H9 (cell line): Measurements from ENCODE around the gene ZNF287. TPM values are rescaled to one million over a fixed set of nuclear protein-coding genes. Genes with fewer than 3 reads are reported as not detected.

Experiments
- DNase-seq: peaks from one replicate; pipeline ENCODE4 v3.0.0-alpha.2; 2017
- H2AFZ ChIP-seq: one replicate; pipeline ENCODE4 v1.6.1; 2013; ENCODE audit warnings: mild to moderate bottlenecking, low read length, control low read depth, moderate library complexity
- H2AK5ac ChIP-seq: 2 replicates; pipeline ENCODE4 v1.6.1; 2013; ENCODE audit warnings: low read length, control low read depth, mixed read lengths; ENCODE audit not compliant: insufficient read length
- H2BK120ac ChIP-seq: one replicate; pipeline ENCODE4 v1.6.1; 2013; ENCODE audit warnings: low read depth, mild to moderate bottlenecking, low read length, control low read depth, inconsistent platforms; ENCODE audit not compliant: poor library complexity, severe bottlenecking
- H2BK12ac ChIP-seq: 2 replicates; pipeline ENCODE4 v1.6.1; 2013; ENCODE audit warnings: low read length, control low read depth, mixed read lengths, low read depth; ENCODE audit not compliant: insufficient read length
- H2BK15ac ChIP-seq: 2 replicates; pipeline ENCODE4 v1.6.1; 2013; ENCODE audit warnings: low read depth, low read length, control low read depth
- H2BK20ac ChIP-seq: one replicate; pipeline ENCODE4 v1.6.1; 2013; ENCODE audit warnings: low read depth, mild to moderate bottlenecking, low read length, control low read depth, inconsistent platforms; ENCODE audit not compliant: poor library complexity, severe bottlenecking
- H2BK5ac ChIP-seq: 2 replicates; pipeline ENCODE4 v1.6.1; 2013; ENCODE audit warnings: low read length, control low read depth, mixed read lengths; ENCODE audit not compliant: insufficient read length
- H3K14ac ChIP-seq: 2 replicates; pipeline ENCODE4 v1.6.1; 2013; ENCODE audit warnings: low read length, control low read depth; ENCODE audit not compliant: insufficient read depth
- H3K18ac ChIP-seq: 2 replicates; pipeline ENCODE4 v1.6.1; 2013; ENCODE audit warnings: low read depth, mild to moderate bottlenecking, mixed read lengths, low read length, control low read depth; ENCODE audit not compliant: insufficient read length
- H3K23ac ChIP-seq: 2 replicates; pipeline ENCODE4 v1.6.1; 2013; ENCODE audit warnings: low read length, control low read depth, mixed read lengths, low read depth; ENCODE audit not compliant: insufficient read length
- H3K23me2 ChIP-seq: 2 replicates; pipeline ENCODE4 v1.6.1; 2013; ENCODE audit warnings: low read depth, mild to moderate bottlenecking, mixed read lengths, low read length, control low read depth; ENCODE audit not compliant: insufficient read length, poor library complexity, severe bottlenecking
- H3K27ac ChIP-seq: 2 replicates; pipeline ENCODE4 v1.5.1; 2013; ENCODE audit warnings: low read length, control low read depth, mixed read lengths, low read depth; ENCODE audit not compliant: insufficient read length
- H3K27me3 ChIP-seq: 2 replicates; pipeline ENCODE4 v1.6.1; 2013; ENCODE audit warnings: low read length, control low read depth, inconsistent platforms; ENCODE audit not compliant: insufficient read depth
- H3K4ac ChIP-seq: 2 replicates; pipeline ENCODE4 v1.6.1; 2013; ENCODE audit warnings: low read depth, mild to moderate bottlenecking, control low read depth, inconsistent platforms, low read length, moderate library complexity
- H3K4me1 ChIP-seq: 2 replicates; pipeline ENCODE4 v1.6.1; 2013; ENCODE audit warnings: low read length, control low read depth, inconsistent platforms; ENCODE audit not compliant: insufficient read depth
- H3K4me2 ChIP-seq: 2 replicates; pipeline ENCODE4 v1.6.1; 2013; ENCODE audit warnings: low read length, control low read depth, mixed read lengths; ENCODE audit not compliant: insufficient read length, insufficient read depth
- H3K56ac ChIP-seq: 2 replicates; pipeline ENCODE4 v1.6.1; 2013; ENCODE audit warnings: low read depth, mild to moderate bottlenecking, mixed read lengths, low read length, control low read depth; ENCODE audit not compliant: insufficient read length
- H3K79me1 ChIP-seq: 2 replicates; pipeline ENCODE4 v1.6.1; 2013; ENCODE audit warnings: low read depth, mild to moderate bottlenecking, moderate library complexity, low read length, control low read depth, inconsistent platforms; ENCODE audit not compliant: insufficient read depth, poor library complexity, severe bottlenecking
- H3K79me2 ChIP-seq: 2 replicates; pipeline ENCODE4 v1.6.1; 2013; ENCODE audit warnings: low read length, control low read depth, inconsistent platforms; ENCODE audit not compliant: insufficient read depth
- H3K9ac ChIP-seq: 2 replicates; pipeline ENCODE4 v1.6.1; 2013; ENCODE audit warnings: low read length, control low read depth, mixed read lengths; ENCODE audit not compliant: insufficient read length; ENCODE audit errors: extremely low read depth
- H3K9me3 ChIP-seq: one replicate; pipeline ENCODE4 v1.6.1; 2013; ENCODE audit warnings: low read depth, low read length, inconsistent platforms; ENCODE audit not compliant: control insufficient read depth
- H3T11ph ChIP-seq: one replicate; pipeline ENCODE4 v1.6.1; 2013; ENCODE audit warnings: mild to moderate bottlenecking, low read length, control low read depth, inconsistent platforms
- H4K20me1 ChIP-seq: one replicate; pipeline ENCODE4 v1.6.1; 2013; ENCODE audit not compliant: control insufficient read depth, insufficient read length, insufficient read depth
- H4K5ac ChIP-seq: 2 replicates; pipeline ENCODE4 v1.6.1; 2013; ENCODE audit warnings: low read depth, mild to moderate bottlenecking, mixed read lengths, low read length, control low read depth; ENCODE audit not compliant: insufficient read length
- H4K8ac ChIP-seq: replicated peaks from 2 replicates; pipeline ENCODE4 v1.6.1; 2013; ENCODE audit warnings: low read length, control low read depth, mixed read lengths, low read depth; ENCODE audit not compliant: insufficient read length
- H4K91ac ChIP-seq: 2 replicates; pipeline ENCODE4 v1.6.1; 2013; ENCODE audit warnings: low read depth, mild to moderate bottlenecking, moderate library complexity, mixed read lengths, low read length, control low read depth; ENCODE audit not compliant: insufficient read length
- H3K27ac Mint-ChIP-seq, 3 experiments: 2 replicates in 2 of 3; 3 replicates in 1 of 3; pipeline ENCODE4 v1.8.0; 2020 to 2021; ENCODE audit warnings: mixed read lengths in 3 of 3, mild to moderate bottlenecking in 1 of 3, moderate library complexity in 1 of 3
- H3K27me3 Mint-ChIP-seq: 2 replicates; pipeline ENCODE4 v1.8.0; 2021; ENCODE audit warnings: low read depth, mild to moderate bottlenecking, moderate library complexity, mixed read lengths
- H3K36me3 Mint-ChIP-seq, 3 experiments: 2 replicates in 2 of 3; 3 replicates in 1 of 3; pipeline ENCODE4 v1.8.0; 2020 to 2021; ENCODE audit warnings: low read depth in 3 of 3, mixed read lengths in 3 of 3; ENCODE audit not compliant: insufficient read depth in 1 of 3
- H3K4me1 Mint-ChIP-seq, 2 experiments: 2 replicates each; pipeline ENCODE4 v1.8.0; 2020; ENCODE audit warnings: mixed read lengths in 2 of 2
- H3K4me3 Mint-ChIP-seq, 2 experiments: 2 replicates in 1 of 2; 3 replicates in 1 of 2; pipeline ENCODE4 v1.8.0; 2020 to 2021; ENCODE audit warnings: mild to moderate bottlenecking in 2 of 2, mixed read lengths in 2 of 2, moderate library complexity in 1 of 2
- H3K9me3 Mint-ChIP-seq, 2 experiments: 2 replicates in 1 of 2; 3 replicates in 1 of 2; pipeline ENCODE4 v1.8.0; 2020; ENCODE audit warnings: mild to moderate bottlenecking in 2 of 2, mixed read lengths in 2 of 2, moderate library complexity in 1 of 2
- CTCF ChIP-seq: fragments of 200-600 bp; sonication (generic); conservative IDR thresholded peaks from 3 replicates; pipeline ENCODE4 v1.8.0; 2021; ENCODE audit warnings: antibody characterized with exemption, mild to moderate bottlenecking
- WGBS: extraction: QIAGEN DNeasy Blood & Tissue Kit; methylation state at CpG from one replicate; pipeline ENCODE4 v1.1.7; 2013; ENCODE audit warnings: missing lambda C conversion rate, low lambda C conversion rate, mixed read lengths; ENCODE audit not compliant: insufficient read length; ENCODE audit errors: extremely low coverage; 5-methylcytosine and 5-hydroxymethylcytosine counted together
- total RNA-seq: library from RNA; stranded (reverse); gene quantifications from 2 replicates; pipeline ENCODE4 v1.2.1, GENCODE V29; 2021

Gene ZNF287
- total RNA-seq, 1 experiment from 2014 or later: 7.1 TPM

GRCh38 chr17:16507918-16508533 is 61.0 kb downstream of the ZNF287 start:
- Histone ChIP-seq H4K8ac (no peak overlapping the region), H4K91ac (no peak overlapping the region), H3K56ac (no peak overlapping the region), H3K79me2 (no peaks in the 10 kb centered on the region), H3K14ac (no peak overlapping the region), H4K5ac (no peak overlapping the region), H2BK120ac (no peak overlapping the region), H3T11ph (no peak overlapping the region), H2AK5ac (no peak overlapping the region), H3K27ac (no peak overlapping the region), H3K18ac (no peak overlapping the region), H3K23ac (no peak overlapping the region), H2BK5ac (no peak overlapping the region), H2BK12ac (no peak overlapping the region), H3K9ac (no peak overlapping the region), H4K20me1 (no peaks in the 10 kb centered on the region), H3K79me1 (no peaks in the 10 kb centered on the region), H3K4ac (no peak overlapping the region), H2BK15ac (no peak overlapping the region), H3K4me1 (peaks cover 9% of the 10 kb centered on the region; the same call in 1 of the 2 replicates), H3K9me3 (no peaks in the 10 kb centered on the region), H3K27me3 (no peaks in the 10 kb centered on the region), H2AFZ (no peak overlapping the region), H2BK20ac (no peak overlapping the region), H3K4me2 (no peak overlapping the region), H3K23me2 (no peaks in the 10 kb centered on the region)
- Mint-ChIP-seq H3K9me3 (no peaks in the 10 kb centered on the region; a peak in 1 of 5 replicates), H3K27ac (peak overlapping the region in 1 of 3 experiments; percentile 42; a peak in 1 of 7 replicates), H3K27me3 (peaks cover 7% of the 10 kb centered on the region), H3K4me1 (peaks cover 14 to 15% of the 10 kb centered on the region in 2 experiments), H3K36me3 (no peaks in the 10 kb centered on the region), H3K4me3 (no peak overlapping the region)
- no CpG with 5 or more reads among the region's 8 CpGs for WGBS
- no peak for DNase-seq
- no peak for TF ChIP-seq CTCF
